GM23338 (cell line): ENCODE results near the gene IL18R1. TPM values are rescaled to one million over a fixed set of nuclear protein-coding genes. Genes with fewer than 3 reads are reported as not detected.

Experiments
- ATAC-seq: fragments of 200-7000 bp; cut with Tn5 transposase; 3 replicates; pipeline ENCODE4 v1.9.1; 2020
- DNase-seq: peaks from one replicate; pipeline ENCODE4 v3.0.0-alpha.2; 2015; ENCODE audit warnings: low spot score
- H2AFZ ChIP-seq: fragments of 200-600 bp; sonication (generic); 2 replicates; pipeline ENCODE4 v1.8.0; 2016; ENCODE audit warnings: antibody characterized with exemption, mild to moderate bottlenecking, moderate library complexity
- H3F3A ChIP-seq: fragments of 200-600 bp; sonication (generic); replicated peaks from 2 replicates; pipeline ENCODE4 v1.8.0; 2017; ENCODE audit warnings: antibody characterized with exemption, mixed run types, low read depth
- H3K27ac ChIP-seq: fragments of 200-600 bp; sonication (generic); 2 replicates; pipeline ENCODE4 v1.6.1; 2016; ENCODE audit warnings: low read depth
- H3K27me3 ChIP-seq: fragments of 200-600 bp; sonication (generic); 2 replicates; pipeline ENCODE4 v1.8.0; 2016; ENCODE audit warnings: mild to moderate bottlenecking, mixed run types, moderate library complexity; ENCODE audit not compliant: insufficient read depth
- H3K36me3 ChIP-seq: fragments of 200-600 bp; sonication (generic); 2 replicates; pipeline ENCODE4 v1.8.0; 2016; ENCODE audit warnings: mild to moderate bottlenecking; ENCODE audit not compliant: insufficient read depth
- H3K4me1 ChIP-seq: fragments of 200-600 bp; sonication (generic); 2 replicates; pipeline ENCODE4 v1.8.0; 2016; ENCODE audit warnings: mild to moderate bottlenecking, moderate library complexity; ENCODE audit not compliant: insufficient read depth
- H3K4me2 ChIP-seq: fragments of 200-600 bp; sonication (generic); 2 replicates; pipeline ENCODE4 v1.7.1; 2017; ENCODE audit warnings: mixed run types
- H3K4me3 ChIP-seq: fragments of 200-600 bp; sonication (generic); 2 replicates; pipeline ENCODE4 v1.6.1; 2016; ENCODE audit warnings: mixed run types
- H3K79me2 ChIP-seq: fragments of 200-600 bp; sonication (generic); replicated peaks from 2 replicates; pipeline ENCODE4 v1.8.0; 2017; ENCODE audit warnings: mild to moderate bottlenecking; ENCODE audit not compliant: insufficient read depth
- H3K9me2 ChIP-seq: fragments of 200-600 bp; sonication (generic); 2 replicates; pipeline ENCODE4 v1.8.0; 2017; ENCODE audit not compliant: insufficient read depth
- H4K20me1 ChIP-seq: fragments of 200-600 bp; sonication (generic); replicated peaks from 2 replicates; pipeline ENCODE4 v1.8.0; 2017; ENCODE audit warnings: mild to moderate bottlenecking; ENCODE audit not compliant: insufficient read depth
- H3K27ac Mint-ChIP-seq: 2 replicates; pipeline ENCODE4 v1.8.0; 2020; ENCODE audit warnings: inconsistent platforms, mild to moderate bottlenecking, moderate library complexity, mixed read lengths
- H3K27me3 Mint-ChIP-seq: 3 replicates; pipeline ENCODE4 v1.8.0; 2022; ENCODE audit warnings: low read depth, mild to moderate bottlenecking, moderate library complexity, mixed read lengths, inconsistent platforms; ENCODE audit not compliant: insufficient read depth, poor library complexity
- H3K36me3 Mint-ChIP-seq: 3 replicates; pipeline ENCODE4 v1.8.0; 2021; ENCODE audit warnings: low read depth, mild to moderate bottlenecking, inconsistent platforms, moderate library complexity, mixed read lengths
- H3K4me1 Mint-ChIP-seq: 3 replicates; pipeline ENCODE4 v1.8.0; 2020; ENCODE audit warnings: mild to moderate bottlenecking, inconsistent platforms, mixed read lengths
- H3K4me3 Mint-ChIP-seq: 3 replicates; pipeline ENCODE4 v1.8.0; 2021; ENCODE audit warnings: moderate library complexity, mild to moderate bottlenecking, inconsistent platforms, mixed read lengths
- H3K9me3 Mint-ChIP-seq: 3 replicates; pipeline ENCODE4 v1.8.0; 2020; ENCODE audit warnings: moderate library complexity, mild to moderate bottlenecking, inconsistent platforms, mixed read lengths
- CREB1 ChIP-seq: fragments of 250-450 bp; sonication (Bioruptor Pico); IDR thresholded peaks from 2 replicates; pipeline ENCODE4 v1.5.0; 2020; ENCODE audit warnings: low read depth, mild to moderate bottlenecking, moderate library complexity
- ETS1 ChIP-seq: IDR thresholded peaks from 2 replicates; pipeline ENCODE4 v1.6.1; 2016; ENCODE audit warnings: antibody characterized with exemption
- EZH2 ChIP-seq: fragments of 200-600 bp; sonication (generic); IDR thresholded peaks from one replicate; pipeline ENCODE4 v1.8.0; 2017; ENCODE audit warnings: antibody characterized with exemption, mild to moderate bottlenecking, low read depth; ENCODE audit not compliant: unreplicated experiment
- EZH2phosphoT487 ChIP-seq: fragments of 200-600 bp; sonication (generic); IDR thresholded peaks from one replicate; pipeline ENCODE4 v1.8.1; 2018; ENCODE audit warnings: antibody characterized with exemption; ENCODE audit not compliant: unreplicated experiment
- JUNB ChIP-seq: IDR thresholded peaks from one replicate; pipeline ENCODE4 v1.6.1; 2016; ENCODE audit warnings: antibody characterized with exemption; ENCODE audit not compliant: unreplicated experiment
- NANOG ChIP-seq: IDR thresholded peaks from 2 replicates; pipeline ENCODE4 v1.6.1; 2016; ENCODE audit warnings: antibody characterized with exemption, borderline replicate concordance
- POLR2AphosphoS5 ChIP-seq: IDR thresholded peaks from 2 replicates; pipeline ENCODE4 v1.6.1; 2016; ENCODE audit warnings: antibody characterized with exemption, low read depth
- REST ChIP-seq: IDR thresholded peaks from one replicate; pipeline ENCODE4 v1.6.1; 2018; ENCODE audit warnings: antibody characterized with exemption; ENCODE audit not compliant: unreplicated experiment
- ZNF114 ChIP-seq: fragments of 250-450 bp; sonication (Bioruptor Pico); IDR thresholded peaks from 2 replicates; pipeline ENCODE4 v1.5.0; 2020; ENCODE audit warnings: mild to moderate bottlenecking, moderate library complexity
- ZNF331 ChIP-seq: fragments of 250-450 bp; sonication (Bioruptor Pico); IDR thresholded peaks from 2 replicates; pipeline ENCODE4 v1.5.0; 2020; ENCODE audit warnings: low read depth, mild to moderate bottlenecking, moderate library complexity
- ZNF462 ChIP-seq: fragments of 250-450 bp; sonication (Bioruptor Pico); IDR thresholded peaks from 2 replicates; pipeline ENCODE4 v1.5.0; 2020; ENCODE audit warnings: mild to moderate bottlenecking, moderate library complexity
- polyA plus RNA-seq: library from polyadenylated mRNA; unstranded; fragments of >200 nt; fragmentation: Nextera tagmentation; extraction: Ambion mirVana; gene quantifications from 2 replicates; pipeline ENCODE4 v1.2.1, GENCODE V29; 2016
- total RNA-seq: library from RNA; depleted of rRNA; stranded (reverse); fragments of >200 nt; shearing (Covaris generic); gene quantifications from 2 replicates; pipeline ENCODE4 v1.2.3, GENCODE V29; 2014

Gene IL18R1
- total and polyA plus RNA-seq, 2 experiments from 2014 or later: 0.17 to 0.39 TPM

GRCh38 chr2:102318437-102318836 is 37.2 kb upstream of the IL18R1 start (continued):
- TF ChIP-seq ZNF462: no peak

- H3K36me3 ChIP-seq: no peaks in the 10 kb centered on the region
- no peaks in the 10 kb centered on the region for H3K4me1 ChIP-seq
- no peaks in the 10 kb centered on the region for H3K79me2 ChIP-seq
- H3K4me3 ChIP-seq: no peak overlapping the region
- no peak overlapping the region for H3K27ac ChIP-seq
- peaks cover 8% of the 10 kb centered on the region for H3K36me3 Mint-ChIP-seq
- no peaks in the 10 kb centered on the region for H4K20me1 ChIP-seq
- H3K4me1 Mint-ChIP-seq: no peaks in the 10 kb centered on the region
- no peak overlapping the region for H2AFZ ChIP-seq
- no peak overlapping the region for H3K27ac Mint-ChIP-seq
- peaks cover 33% of the 10 kb centered on the region for H3K9me3 Mint-ChIP-seq
- DNase-seq: no peak
- H3K27me3 Mint-ChIP-seq: no peaks in the 10 kb centered on the region
- no peak overlapping the region for H3K4me2 ChIP-seq
- H3K4me3 Mint-ChIP-seq: no peak overlapping the region
- no peak for ATAC-seq
- no peaks in the 10 kb centered on the region for H3F3A ChIP-seq
- H3K27me3 ChIP-seq: no peaks in the 10 kb centered on the region
- H3K9me2 ChIP-seq: peaks cover 7% of the 10 kb centered on the region
- TF ChIP-seq JUNB (no peak), EZH2phosphoT487 (no peak), EZH2 (no peak), REST (no peak), NANOG (no peak), ETS1 (no peak), POLR2AphosphoS5 (no peak), ZNF331 (CRISPR knock-in tag) (no peak), ZNF114 (CRISPR knock-in tag) (no peak), CREB1 (CRISPR knock-in tag) (no peak)
Observed at GRCh38 chr2:102321941-102322719, 33.5 kb upstream of the IL18R1 start.
